ENCODE data around the gene AQP5.

The AQP5 gene

DNA sequence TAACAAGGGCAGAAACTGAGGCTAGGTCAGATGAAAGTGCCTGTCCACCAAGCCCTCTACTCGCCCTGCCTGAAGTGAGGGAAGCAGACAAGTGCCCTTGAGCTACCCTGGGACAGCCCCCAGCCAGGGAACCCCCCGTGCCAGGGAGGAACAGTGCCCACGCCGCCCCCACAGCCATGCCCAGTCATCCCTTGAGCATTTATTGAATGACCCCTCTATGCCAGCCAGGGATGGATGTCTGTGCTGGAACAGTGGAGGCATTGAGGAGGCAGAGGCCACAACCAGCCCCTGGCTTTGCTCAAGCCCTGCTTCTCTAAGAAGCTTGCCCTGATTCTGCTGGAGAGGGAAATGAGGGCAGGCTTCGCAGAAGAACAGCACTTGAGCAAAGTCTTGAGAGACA lies 7.4 kb downstream of the AQP5 start:
- no peak overlapping the region for H3K4me3 ChIP-seq (ENCODE audit: low read depth, low read length)
- no peak overlapping the region for H3K27ac ChIP-seq
- DNase-seq = no peak
- no peaks in the 10 kb centered on the region for H3K36me3 ChIP-seq (replicated peaks)
- H3K27me3 ChIP-seq (replicated peaks) = peaks cover 20% of the 10 kb centered on the region
- in situ Hi-C loops (cut with HindIII; ENCODE audit: low pct_ligation_motif_present, low sequenced_read_pairs) = loop anchor here (5.0 to 25.0 kb wide), 2 partner anchors 98 to 218 kb away; no protein-coding TSS in a partner anchor
- TF ChIP-seq, protein P1, sequence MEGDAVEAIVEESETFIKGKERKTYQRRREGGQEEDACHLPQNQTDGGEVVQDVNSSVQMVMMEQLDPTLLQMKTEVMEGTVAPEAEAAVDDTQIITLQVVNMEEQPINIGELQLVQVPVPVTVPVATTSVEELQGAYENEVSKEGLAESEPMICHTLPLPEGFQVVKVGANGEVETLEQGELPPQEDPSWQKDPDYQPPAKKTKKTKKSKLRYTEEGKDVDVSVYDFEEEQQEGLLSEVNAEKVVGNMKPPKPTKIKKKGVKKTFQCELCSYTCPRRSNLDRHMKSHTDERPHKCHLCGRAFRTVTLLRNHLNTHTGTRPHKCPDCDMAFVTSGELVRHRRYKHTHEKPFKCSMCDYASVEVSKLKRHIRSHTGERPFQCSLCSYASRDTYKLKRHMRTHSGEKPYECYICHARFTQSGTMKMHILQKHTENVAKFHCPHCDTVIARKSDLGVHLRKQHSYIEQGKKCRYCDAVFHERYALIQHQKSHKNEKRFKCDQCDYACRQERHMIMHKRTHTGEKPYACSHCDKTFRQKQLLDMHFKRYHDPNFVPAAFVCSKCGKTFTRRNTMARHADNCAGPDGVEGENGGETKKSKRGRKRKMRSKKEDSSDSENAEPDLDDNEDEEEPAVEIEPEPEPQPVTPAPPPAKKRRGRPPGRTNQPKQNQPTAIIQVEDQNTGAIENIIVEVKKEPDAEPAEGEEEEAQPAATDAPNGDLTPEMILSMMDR (IDR thresholded peaks at IDR 0.05; ENCODE audit: low read depth, low read length, missing control alignments) = no peak

DNA sequence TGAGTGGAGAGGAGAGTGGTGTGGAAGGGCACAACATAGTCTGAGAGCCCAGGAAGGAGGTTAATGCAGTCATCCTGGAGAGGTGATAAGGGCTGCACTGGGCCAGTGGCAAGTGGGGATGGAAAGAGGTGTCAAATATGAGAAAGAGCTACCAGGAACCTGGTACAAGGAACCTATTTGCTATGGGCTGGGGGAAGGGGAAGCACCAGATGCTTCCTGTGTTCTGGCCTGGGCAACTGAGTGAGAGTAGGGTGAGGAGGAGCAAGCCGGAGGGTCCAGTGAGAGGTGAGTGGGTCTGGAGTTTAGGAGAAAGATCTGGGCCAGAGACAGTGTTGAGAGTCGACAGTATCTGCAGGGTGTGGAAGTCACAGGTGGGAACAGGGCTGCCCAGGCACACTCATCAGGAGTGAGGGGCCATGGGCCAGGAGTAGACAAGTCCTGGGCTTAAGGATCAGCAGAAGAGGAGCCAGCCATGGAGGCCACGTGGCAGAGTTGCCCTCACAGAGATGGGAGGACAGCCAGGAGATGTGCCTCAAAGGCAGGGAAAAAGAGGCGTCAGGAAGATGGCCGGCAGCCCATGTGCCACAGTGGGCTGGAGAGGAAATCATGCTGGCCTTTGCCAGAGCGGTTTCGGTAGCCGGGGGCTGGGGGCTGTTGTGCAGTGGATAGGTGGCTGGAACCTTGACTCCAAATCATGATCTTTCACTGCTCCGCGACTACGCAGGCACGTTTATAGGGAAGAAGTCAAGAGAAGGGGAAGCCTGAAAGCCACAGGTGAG lies 8.2 kb downstream of the AQP5 start:
- Histone ChIP-seq H3K36me3 (replicated peaks) (no peaks in the 10 kb centered on the region), H3K27me3 (replicated peaks) (peaks cover 14% of the 10 kb centered on the region), H3K27ac (no peak overlapping the region), H3K4me3 (ENCODE audit: low read depth, low read length) (no peak overlapping the region)
- DNase-seq = no peak
- in situ Hi-C loops (cut with HindIII; ENCODE audit: low pct_ligation_motif_present, low sequenced_read_pairs) = loop anchor here (5.0 to 25.0 kb wide), 2 partner anchors 97 to 217 kb away; no protein-coding TSS in a partner anchor
- TF ChIP-seq, protein P1 (IDR thresholded peaks at IDR 0.05; ENCODE audit: low read depth, low read length, missing control alignments) = no peak

DNA sequence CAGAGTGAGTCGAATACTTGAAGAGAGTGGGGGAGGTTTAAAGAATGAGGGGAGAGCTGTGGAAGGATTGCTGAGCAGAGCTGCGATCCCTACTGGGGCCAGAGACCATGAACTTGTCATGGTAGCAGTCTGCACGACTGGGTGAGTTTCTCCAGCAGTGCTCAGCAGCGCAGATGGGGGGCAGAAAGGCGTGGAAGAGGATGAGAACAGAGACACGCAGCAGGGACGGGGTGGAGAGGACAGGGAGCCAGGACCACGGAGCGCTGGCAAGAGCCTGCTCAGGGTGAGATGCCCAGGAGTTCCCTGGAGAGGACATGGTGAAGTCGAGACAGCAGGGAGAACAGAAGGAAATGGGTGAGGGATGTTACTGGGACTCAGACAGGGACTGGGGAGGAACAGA lies 9.0 kb downstream of the AQP5 start:
- in situ Hi-C loops (cut with HindIII; ENCODE audit: low pct_ligation_motif_present, low sequenced_read_pairs) = loop anchor here (25.0 kb wide), 1 partner anchor 217 kb away; no protein-coding TSS in a partner anchor
- H3K4me3 ChIP-seq (ENCODE audit: low read depth, low read length) = no peak overlapping the region
- H3K27me3 ChIP-seq (replicated peaks) = peaks cover 14% of the 10 kb centered on the region

DNA sequence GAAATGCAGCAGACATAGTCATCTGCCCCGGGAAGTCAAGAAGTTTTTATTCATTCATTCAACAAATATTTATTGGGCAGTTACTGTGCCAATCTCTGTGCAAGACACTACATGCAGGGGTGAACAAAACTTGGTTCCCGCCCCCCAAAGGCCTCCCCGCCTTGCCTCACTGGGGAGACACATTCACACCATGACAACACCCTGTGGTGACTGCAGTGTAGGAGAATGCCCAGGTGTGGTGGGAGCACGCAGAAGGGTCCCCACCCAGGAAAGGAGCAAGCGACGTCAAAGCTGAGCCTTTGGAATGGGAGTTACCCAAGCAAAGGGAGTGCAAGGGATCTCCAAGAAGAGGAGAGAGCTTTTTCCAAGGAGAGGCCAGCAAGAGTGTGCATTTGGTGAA lies 9.5 kb downstream of the AQP5 start:
- H3K36me3 ChIP-seq (replicated peaks) = no peaks in the 10 kb centered on the region
- in situ Hi-C loops (cut with HindIII; ENCODE audit: low pct_ligation_motif_present, low sequenced_read_pairs) = loop anchor here (25.0 kb wide), 1 partner anchor 216 kb away; no protein-coding TSS in a partner anchor
- peaks cover 14% of the 10 kb centered on the region for H3K27me3 ChIP-seq (replicated peaks)
- no peak overlapping the region for H3K27ac ChIP-seq
- no peak overlapping the region for H3K4me3 ChIP-seq (ENCODE audit: low read depth, low read length)
- TF ChIP-seq, protein P1 (IDR thresholded peaks at IDR 0.05; ENCODE audit: low read depth, low read length, missing control alignments) = no peak
- DNase-seq = no peak

More for the DNA sequence above, 9.0 kb downstream of the AQP5 start:
- no peak for DNase-seq
- TF ChIP-seq, protein P1 (IDR thresholded peaks at IDR 0.05; ENCODE audit: low read depth, low read length, missing control alignments) = no peak
- no peaks in the 10 kb centered on the region for H3K36me3 ChIP-seq (replicated peaks)
- H3K27ac ChIP-seq = no peak overlapping the region

DNA sequence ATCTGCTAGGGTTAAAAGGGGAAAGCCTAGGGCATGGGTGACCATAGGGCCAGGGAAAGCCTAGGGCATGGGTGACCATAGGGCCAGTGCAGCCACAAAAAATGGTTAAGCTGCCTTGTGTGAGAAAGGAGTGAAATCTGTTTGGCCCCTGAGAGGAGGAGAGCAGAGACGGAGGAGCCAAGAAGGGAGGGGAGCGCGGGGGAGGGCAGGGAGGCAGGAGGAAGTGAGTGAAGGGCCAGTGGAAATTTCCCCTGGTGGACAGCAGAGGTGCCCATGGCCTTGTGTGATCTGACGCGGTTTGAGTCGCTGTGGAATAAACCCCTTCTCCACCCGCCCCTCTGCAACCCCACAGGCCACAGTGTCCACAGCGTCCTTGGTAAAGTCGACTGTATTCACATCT lies 10.5 kb downstream of the AQP5 start:
- Histone ChIP-seq H3K27ac (no peak overlapping the region), H3K4me3 (ENCODE audit: low read depth, low read length) (no peak overlapping the region), H3K36me3 (replicated peaks) (no peaks in the 10 kb centered on the region), H3K27me3 (replicated peaks) (peaks cover 14% of the 10 kb centered on the region)
- no peak for DNase-seq
- TF ChIP-seq, protein P1 (IDR thresholded peaks at IDR 0.05; ENCODE audit: low read depth, low read length, missing control alignments) = no peak
- in situ Hi-C loops (cut with HindIII; ENCODE audit: low pct_ligation_motif_present, low sequenced_read_pairs) = loop anchor here (25.0 kb wide), 1 partner anchor 215 kb away; no protein-coding TSS in a partner anchor
